ENCODE measurements around the gene ZC3H12A.

ZC3H12A gene

GRCh38 chr1:37506740-37507139 is 32.4 kb downstream of the ZC3H12A start:
- Histone ChIP-seq H3K4me1 (ENCODE audit: control insufficient read depth, insufficient read depth, low read length) (no peaks in the 10 kb centered on the region), H3K36me3 (ENCODE audit: control insufficient read depth in 2 of 2, insufficient read depth in 1 of 2, low read length in 2 of 2) (peaks cover 66 to 88% of the 10 kb centered on the region in 2 experiments), H3K9me3 (ENCODE audit: control insufficient read depth, insufficient read depth, low read depth, low read length) (no peaks in the 10 kb centered on the region), H3K27ac (ENCODE audit: extremely low read depth, low read depth, low read length) (no peak overlapping the region), H3K4me3 (ENCODE audit: low read depth, low read length) (no peak overlapping the region)
- ChIA-PET POLR2A (interaction anchor here (0.6 to 1.9 kb wide), 4 partner anchors 8 to 499 kb away, joined by 3 to 8 read pairs (median 4); partner anchors contain the start of genes FHL3 and MEAF6), CTCF (interaction anchor here (1.8 kb wide), 1 partner anchor 8 kb away, joined by 9 read pairs; the partner anchor contains the start of gene MEAF6)
- TF ChIP-seq ZNF404 (tag by site-specific recombination; IDR thresholded peaks at IDR 0.05), result no peak
- TF ChIP-seq ZNF121 (tag by site-specific recombination; IDR thresholded peaks at IDR 0.05), result peak; percentile 21; the same call in 1 of the 2 replicates

GRCh38 chr1:37509181-37509580 is 34.8 kb downstream of the ZC3H12A start:
- H3K9me3 ChIP-seq (ENCODE audit: control insufficient read depth, insufficient read depth, low read depth, low read length), result no peaks in the 10 kb centered on the region
- CTCF ChIA-PET, result interaction anchor here (0.6 to 1.6 kb wide), 5 partner anchors 9 to 1236 kb away, joined by 3 to 13 read pairs (median 4); no protein-coding TSS in a partner anchor
- H3K4me1 ChIP-seq (ENCODE audit: control insufficient read depth, insufficient read depth, low read length), result no peaks in the 10 kb centered on the region
- no peak overlapping the region for H3K27ac ChIP-seq (ENCODE audit: extremely low read depth, low read depth, low read length)
- no peak overlapping the region for H3K4me3 ChIP-seq (ENCODE audit: low read depth, low read length)
- POLR2A ChIA-PET, result no interaction called here
- H3K36me3 ChIP-seq (ENCODE audit: control insufficient read depth in 2 of 2, insufficient read depth in 1 of 2, low read length in 2 of 2), result peaks cover 65 to 79% of the 10 kb centered on the region in 2 experiments
- TF ChIP-seq ZNF580 (tag by site-specific recombination; IDR thresholded peaks at IDR 0.05) (no peak), PRDM1 (tag by site-specific recombination; IDR thresholded peaks at IDR 0.05) (peak; percentile 63), ZNF354C (tag by site-specific recombination; IDR thresholded peaks at IDR 0.05; ENCODE audit: borderline replicate concordance, low read depth) (no peak), ZNF677 (tag by site-specific recombination; IDR thresholded peaks at IDR 0.05) (no peak), OVOL3 (tag by site-specific recombination; IDR thresholded peaks at IDR 0.05) (no peak), ZNF48 (tag by site-specific recombination; IDR thresholded peaks at IDR 0.05) (no peak), MYNN (tag by site-specific recombination; IDR thresholded peaks at IDR 0.05; ENCODE audit: borderline replicate concordance) (no peak), BCL6B (tag by site-specific recombination; IDR thresholded peaks at IDR 0.05) (peak; percentile 46; the same call in 1 of the 2 replicates), ZNF518A (tag by site-specific recombination; conservative IDR thresholded peaks at IDR 0.05; ENCODE audit: low read depth) (no peak), KLF17 (tag by site-specific recombination; IDR thresholded peaks at IDR 0.05) (no peak), ZNF513 (tag by site-specific recombination; IDR thresholded peaks at IDR 0.05) (no peak), ZNF645 (tag by site-specific recombination; IDR thresholded peaks at IDR 0.05) (no peak), CTCF (tag by site-specific recombination; IDR thresholded peaks at IDR 0.05) (peak; percentile 55), ZSCAN18 (tag by site-specific recombination; IDR thresholded peaks at IDR 0.05) (no peak), ZNF623 (tag by site-specific recombination; IDR thresholded peaks at IDR 0.05) (no peak), ZBTB48 (tag by site-specific recombination; IDR thresholded peaks at IDR 0.05) (no peak), ZFP41 (tag by site-specific recombination; IDR thresholded peaks at IDR 0.05; ENCODE audit: borderline replicate concordance) (no peak), ZBTB7A (tag by site-specific recombination; IDR thresholded peaks at IDR 0.05; ENCODE audit: low read depth) (no peak)
